Hepatocyte (in vitro differentiated cells): Measurements from ENCODE around the gene HECTD1. TPM values are rescaled to one million over a fixed set of nuclear protein-coding genes. Genes with fewer than 3 reads are reported as not detected.

Source experiments
- DNase-seq: peaks from one replicate; pipeline ENCODE4 v3.0.0-alpha.2; 2016; ENCODE audit warnings: low spot score
- H2AFZ ChIP-seq: fragments of 200-600 bp; sonication (generic); 2 replicates; pipeline ENCODE4 v1.6.0; 2016; ENCODE audit warnings: antibody characterized with exemption, mild to moderate bottlenecking
- H3K27ac ChIP-seq: fragments of 200-600 bp; sonication (generic); 2 replicates; pipeline ENCODE4 v1.5.1; 2016; ENCODE audit warnings: mild to moderate bottlenecking
- H3K27me3 ChIP-seq: fragments of 200-600 bp; sonication (generic); 2 replicates; pipeline ENCODE4 v1.6.1; 2016
- H3K36me3 ChIP-seq: fragments of 200-600 bp; sonication (generic); replicated peaks from 2 replicates; pipeline ENCODE4 v1.5.1; 2016; ENCODE audit warnings: low read depth; ENCODE audit not compliant: insufficient read depth
- H3K4me1 ChIP-seq: fragments of 200-600 bp; sonication (generic); 2 replicates; pipeline ENCODE4 v1.5.1; 2016; ENCODE audit warnings: mild to moderate bottlenecking, moderate library complexity; ENCODE audit not compliant: insufficient read depth
- H3K4me2 ChIP-seq: fragments of 200-600 bp; sonication (generic); 2 replicates; pipeline ENCODE4 v1.6.0; 2016
- H3K4me3 ChIP-seq: fragments of 200-600 bp; sonication (generic); 2 replicates; pipeline ENCODE4 v1.5.1; 2016; ENCODE audit warnings: mild to moderate bottlenecking
- H3K79me2 ChIP-seq: fragments of 200-600 bp; sonication (generic); 2 replicates; pipeline ENCODE4 v1.6.0; 2017; ENCODE audit warnings: mild to moderate bottlenecking
- H3K9me2 ChIP-seq: fragments of 200-600 bp; sonication (generic); replicated peaks from 2 replicates; pipeline ENCODE4 v1.6.0; 2017; ENCODE audit warnings: mild to moderate bottlenecking; ENCODE audit not compliant: insufficient read depth
- H3K9me3 ChIP-seq: fragments of 200-600 bp; sonication (generic); 2 replicates; pipeline ENCODE4 v1.5.1; 2016; ENCODE audit warnings: low read depth, mild to moderate bottlenecking
- H4K20me1 ChIP-seq: fragments of 200-600 bp; sonication (generic); 2 replicates; pipeline ENCODE4 v1.6.0; 2016; ENCODE audit warnings: mild to moderate bottlenecking; ENCODE audit not compliant: insufficient read depth, poor library complexity, severe bottlenecking
- CTCF ChIP-seq: fragments of 200-600 bp; sonication (generic); IDR thresholded peaks from 2 replicates; pipeline ENCODE4 v1.5.1; 2016; ENCODE audit warnings: antibody characterized with exemption, mild to moderate bottlenecking; ENCODE audit not compliant: poor library complexity
- EZH2 ChIP-seq: fragments of 200-600 bp; sonication (generic); IDR thresholded peaks from 2 replicates; pipeline ENCODE4 v1.6.1; 2016; ENCODE audit warnings: antibody characterized with exemption, mild to moderate bottlenecking, borderline replicate concordance
- EZH2phosphoT487 ChIP-seq: fragments of 200-600 bp; sonication (generic); IDR thresholded peaks from one replicate; pipeline ENCODE4 v1.6.1; 2018; ENCODE audit warnings: antibody characterized with exemption, mild to moderate bottlenecking, low read depth, moderate library complexity; ENCODE audit not compliant: unreplicated experiment, severe bottlenecking
- WGBS: methylation state at CpG from one replicate; pipeline ENCODE4 v1.1.6; 2016; ENCODE audit warnings: low lambda C conversion rate; ENCODE audit errors: missing lambda C conversion rate; 5-methylcytosine and 5-hydroxymethylcytosine counted together
- polyA plus RNA-seq: library from polyadenylated mRNA; unstranded; fragments of >200 nt; fragmentation: Nextera tagmentation; extraction: Ambion mirVana; gene quantifications from 2 replicates; pipeline ENCODE4 v1.2.1, GENCODE V29; 2016
- total RNA-seq: library from RNA; depleted of rRNA; stranded (reverse); fragments of >200 nt; gene quantifications from 2 replicates; pipeline ENCODE4 v1.2.3, GENCODE V29; 2014

The HECTD1 gene
- total and polyA plus RNA-seq, 2 experiments from 2014 or later: 45.2 to 159 TPM

DNA sequence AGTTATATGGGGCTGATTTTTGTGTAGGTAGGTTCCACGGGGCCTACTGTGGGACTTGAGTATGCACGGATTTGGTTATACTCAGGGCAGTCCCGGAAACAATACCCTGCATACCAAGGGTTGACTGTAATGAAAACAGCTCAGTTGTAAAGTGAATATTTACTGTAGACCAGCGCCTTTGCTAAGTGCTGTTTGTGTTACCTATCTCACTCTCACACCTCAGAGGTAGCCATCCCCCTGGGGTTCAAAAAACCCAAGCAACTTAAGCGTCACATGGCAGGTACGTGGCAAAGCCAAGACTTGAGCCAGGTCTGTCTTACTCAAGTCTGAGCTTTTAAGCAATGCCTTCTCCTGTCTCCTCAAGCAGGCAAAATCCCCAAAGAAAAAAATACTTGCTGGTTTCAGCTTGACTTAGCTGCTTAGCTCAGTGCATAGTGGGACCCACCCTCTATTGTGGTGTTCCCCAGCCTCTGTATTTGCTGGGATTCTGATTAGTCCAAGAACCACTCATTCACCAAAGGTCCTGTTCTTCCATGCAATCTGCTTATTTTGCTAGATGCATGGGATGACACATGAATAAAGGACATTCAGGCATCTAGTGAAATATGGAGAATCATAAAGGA is 147.2 kb downstream of the HECTD1 start:
- Histone ChIP-seq H3K36me3 (no peaks in the 10 kb centered on the region), H3K4me1 (peaks cover 15% of the 10 kb centered on the region), H3K4me2 (no peak overlapping the region), H3K9me2 (no peaks in the 10 kb centered on the region), H3K79me2 (no peaks in the 10 kb centered on the region), H3K9me3 (no peaks in the 10 kb centered on the region), H2AFZ (no peak overlapping the region), H3K27me3 (no peaks in the 10 kb centered on the region), H4K20me1 (no peaks in the 10 kb centered on the region), H3K27ac (peak overlapping the region; percentile 43), H3K4me3 (no peak overlapping the region)
- WGBS: 49% methylated on average over 6 of the region's 6 CpGs
- DNase-seq: peak; percentile 16
- TF ChIP-seq EZH2phosphoT487: no peak
- TF ChIP-seq EZH2: no peak
- no peak for TF ChIP-seq CTCF

- H3K4me2 ChIP-seq: peak overlapping the region; percentile 9
- no peak overlapping the region for H3K4me3 ChIP-seq
- no peaks in the 10 kb centered on the region for H3K36me3 ChIP-seq
- H2AFZ ChIP-seq: no peak overlapping the region
- peaks cover 15% of the 10 kb centered on the region for H3K4me1 ChIP-seq
- TF ChIP-seq CTCF (no peak), EZH2 (no peak), EZH2phosphoT487 (no peak)
- no peaks in the 10 kb centered on the region for H3K9me3 ChIP-seq
- H3K9me2 ChIP-seq: no peaks in the 10 kb centered on the region
- peak overlapping the region; percentile 71 for H3K27ac ChIP-seq
- no peaks in the 10 kb centered on the region for H4K20me1 ChIP-seq
- DNase-seq: peak; percentile 60
- H3K27me3 ChIP-seq: no peaks in the 10 kb centered on the region
- WGBS: 52% methylated on average over 1 of the region's 1 CpG
- H3K79me2 ChIP-seq: no peaks in the 10 kb centered on the region
Measured at GRCh38 chr14:31059152-31059924, 148.3 kb downstream of the HECTD1 start.

- Histone ChIP-seq H3K36me3 (no peaks in the 10 kb centered on the region), H3K9me3 (no peaks in the 10 kb centered on the region), H4K20me1 (no peaks in the 10 kb centered on the region), H3K4me3 (no peak overlapping the region), H2AFZ (no peak overlapping the region), H3K79me2 (peaks cover 3% of the 10 kb centered on the region), H3K9me2 (no peaks in the 10 kb centered on the region), H3K4me1 (peaks cover 15% of the 10 kb centered on the region), H3K27ac (no peak overlapping the region), H3K27me3 (no peaks in the 10 kb centered on the region), H3K4me2 (no peak overlapping the region)
- DNase-seq: no peak
- 95% methylated on average over 12 of the region's 12 CpGs for WGBS
- TF ChIP-seq EZH2: no peak
- no peak for TF ChIP-seq CTCF
- TF ChIP-seq EZH2phosphoT487: no peak
Measured at GRCh38 chr14:31057701-31058364, 149.8 kb downstream of the HECTD1 start.
